ENCODE measurements around the gene TLCD5.

TLCD5 gene

DNA sequence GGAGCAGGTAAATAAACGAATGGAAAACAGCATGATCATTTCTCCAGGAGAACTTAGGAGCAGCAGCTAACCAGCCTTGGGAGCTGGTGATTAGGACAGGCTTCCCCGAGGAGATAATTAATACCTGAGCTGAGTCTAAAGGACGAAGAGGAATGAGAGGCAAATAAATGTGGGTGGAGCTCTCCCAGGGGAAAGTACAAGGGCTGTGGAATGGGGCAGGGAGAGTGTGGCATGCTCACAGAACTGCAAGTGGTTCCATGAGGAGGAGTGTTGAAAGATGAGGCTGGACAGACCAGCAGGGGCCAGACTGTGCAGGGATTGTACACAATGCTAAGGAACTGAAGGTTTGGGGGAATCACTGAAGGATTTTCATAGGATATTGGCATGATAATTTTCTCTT lies 14.2 kb upstream of the TLCD5 start:
- DNase-seq, result no peak

DNA sequence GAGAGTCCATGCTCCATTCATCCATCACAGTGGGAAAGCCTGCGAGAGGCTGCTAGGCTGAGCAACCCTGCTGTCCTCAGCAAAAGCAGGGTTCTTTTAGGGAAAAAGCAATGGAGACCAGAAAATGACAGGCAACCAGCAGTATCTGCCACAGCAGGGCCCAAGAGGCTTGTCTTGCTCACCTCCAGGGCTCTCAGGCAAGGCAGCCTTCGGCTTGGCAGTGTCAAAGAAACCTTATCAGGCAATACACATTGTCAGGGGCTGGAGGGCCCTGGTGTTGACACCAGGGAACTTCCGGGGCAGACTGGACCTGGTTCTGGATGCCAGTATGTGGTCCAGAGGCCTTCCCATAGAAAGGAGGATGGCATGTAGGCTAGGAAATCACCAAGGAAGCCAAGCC lies 10.2 kb upstream of the TLCD5 start:
- DNase-seq, result no peak

DNA sequence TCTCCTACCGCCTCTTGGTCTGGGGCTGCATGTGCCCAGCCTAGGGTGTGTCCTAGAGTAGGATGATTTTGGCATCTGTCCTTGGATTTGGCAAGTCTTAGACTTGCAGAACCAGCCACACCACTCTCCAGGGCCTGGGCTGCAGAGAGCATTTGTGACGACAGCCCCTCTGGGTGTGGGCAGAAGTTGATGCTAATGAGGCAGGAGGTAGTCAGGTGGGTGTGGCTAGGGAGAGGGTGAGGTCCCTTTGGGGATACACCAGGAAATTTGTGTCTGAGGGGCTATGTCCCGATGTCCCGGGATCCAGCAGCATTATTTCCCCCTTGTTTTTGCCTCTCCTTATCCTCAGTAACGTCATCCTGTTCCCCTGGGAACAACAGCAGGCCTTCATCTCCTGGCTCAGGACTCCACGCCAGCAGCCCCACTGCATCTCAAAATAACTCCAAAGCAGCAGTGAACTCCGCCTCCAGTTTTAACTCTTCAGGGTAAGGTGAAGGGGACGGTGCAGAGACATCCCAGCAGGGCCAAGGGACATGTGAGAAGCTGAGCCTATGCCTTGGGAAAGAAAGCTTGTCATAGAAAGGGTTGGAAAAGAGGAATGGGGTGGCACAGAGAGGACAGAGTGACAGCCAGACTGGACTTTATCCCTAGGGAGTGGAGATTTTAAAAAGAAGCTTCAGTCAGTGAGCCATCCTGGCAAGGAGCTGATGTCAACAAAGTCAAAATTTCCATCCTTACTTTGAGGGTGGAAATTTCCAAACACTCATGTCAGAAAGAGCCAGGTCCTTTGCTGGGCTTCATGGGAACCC lies 8.0 kb upstream of the TLCD5 start:
- no peak for DNase-seq

DNA sequence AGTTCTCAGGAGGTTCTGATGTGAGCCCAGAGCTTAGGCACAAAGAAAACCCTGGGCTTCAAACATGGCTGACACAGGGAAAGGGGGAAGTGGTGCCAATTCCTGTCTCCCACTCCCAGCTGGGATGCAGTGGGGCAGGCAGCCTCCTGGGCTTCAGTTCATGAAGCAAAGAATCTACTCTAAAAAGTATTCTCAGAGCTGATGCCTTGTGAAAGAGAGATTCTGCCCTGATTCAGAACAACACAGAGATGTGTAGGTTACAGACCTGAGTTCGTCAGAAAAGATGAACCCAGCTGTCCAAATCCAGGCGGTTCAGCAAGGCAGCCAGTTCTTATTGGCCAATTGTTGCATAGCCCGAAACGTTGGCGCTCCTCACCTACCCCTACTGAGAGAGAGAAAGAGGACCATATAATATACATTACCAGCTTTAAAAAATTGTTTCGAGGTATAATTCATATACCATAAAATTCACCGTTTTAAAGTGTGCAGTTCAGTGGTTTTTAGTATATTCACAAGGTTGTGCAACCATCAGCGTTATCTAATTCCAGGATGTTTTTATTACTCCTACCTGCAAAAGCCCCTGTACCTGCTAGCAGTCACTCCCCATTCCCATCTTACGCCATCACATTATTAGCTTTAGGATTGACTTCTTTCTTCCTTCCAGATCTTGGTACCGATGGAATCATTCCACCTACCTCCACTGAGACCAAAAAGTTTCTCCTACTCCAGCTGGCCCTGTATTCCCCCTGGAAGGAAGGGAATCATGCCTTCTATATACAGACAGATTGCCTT lies 7.2 kb upstream of the TLCD5 start:
- no peak for DNase-seq

DNA sequence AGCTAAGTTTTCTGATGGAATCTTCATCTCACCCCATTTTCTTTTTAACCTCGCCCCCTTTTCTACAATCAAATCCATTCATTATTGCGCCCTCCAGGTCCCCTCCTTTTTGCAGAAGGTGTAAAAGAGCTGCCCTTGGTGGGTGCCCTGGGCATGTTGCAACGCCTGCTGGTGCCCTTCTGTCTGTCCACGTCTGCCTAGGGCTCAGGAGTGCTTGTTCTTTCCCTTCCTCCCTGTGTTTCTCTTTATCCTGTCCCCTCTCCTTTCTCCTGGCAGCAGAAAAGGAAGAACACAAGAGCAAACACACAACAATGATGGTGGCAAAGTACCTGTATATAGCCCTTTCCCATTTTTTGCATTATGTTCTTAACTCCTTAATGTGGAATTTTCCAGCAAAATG lies 6.2 kb upstream of the TLCD5 start:
- DNase-seq, result no peak

DNA sequence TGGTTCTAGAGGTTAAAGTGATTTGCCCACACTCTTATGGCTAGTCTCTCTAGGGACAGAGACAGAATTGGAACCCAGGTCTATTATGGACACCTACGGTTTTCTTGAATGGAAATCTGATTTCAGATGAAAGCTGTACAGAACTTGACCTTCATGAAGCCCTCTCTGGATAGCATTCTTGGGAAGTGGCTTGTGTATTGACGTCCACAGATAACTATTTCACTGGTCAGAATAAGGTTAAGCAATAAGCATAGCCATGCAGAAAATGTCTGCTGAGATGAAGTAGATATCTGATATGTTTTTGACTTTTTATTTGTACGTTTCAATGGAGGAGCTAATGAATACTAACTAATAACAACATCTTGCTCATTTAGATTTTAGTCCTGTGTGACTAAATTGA lies 1.1 kb downstream of the TLCD5 start:
- DNase-seq, result no peak

DNA sequence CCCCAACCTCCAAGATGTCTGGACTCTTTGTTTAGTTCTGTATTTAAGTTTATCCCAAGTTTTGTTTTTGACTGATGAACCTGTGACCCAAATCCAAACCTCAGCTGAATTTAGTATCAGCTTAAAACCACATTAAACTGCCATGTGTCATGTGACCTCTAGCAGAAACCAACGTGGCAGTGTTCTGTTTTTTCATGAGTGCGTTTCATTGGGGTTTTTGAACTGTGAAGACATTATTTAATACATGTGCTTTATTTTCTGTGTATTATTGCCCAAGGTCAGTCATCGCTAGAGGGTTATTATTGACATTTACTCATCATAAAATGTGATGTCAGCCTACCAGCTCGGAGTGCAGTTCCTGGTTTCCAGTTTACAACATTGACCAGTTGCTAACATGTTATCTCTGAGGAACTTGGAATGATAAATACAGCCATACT lies 1.8 kb downstream of the TLCD5 start:
- DNase-seq, result no peak

DNA sequence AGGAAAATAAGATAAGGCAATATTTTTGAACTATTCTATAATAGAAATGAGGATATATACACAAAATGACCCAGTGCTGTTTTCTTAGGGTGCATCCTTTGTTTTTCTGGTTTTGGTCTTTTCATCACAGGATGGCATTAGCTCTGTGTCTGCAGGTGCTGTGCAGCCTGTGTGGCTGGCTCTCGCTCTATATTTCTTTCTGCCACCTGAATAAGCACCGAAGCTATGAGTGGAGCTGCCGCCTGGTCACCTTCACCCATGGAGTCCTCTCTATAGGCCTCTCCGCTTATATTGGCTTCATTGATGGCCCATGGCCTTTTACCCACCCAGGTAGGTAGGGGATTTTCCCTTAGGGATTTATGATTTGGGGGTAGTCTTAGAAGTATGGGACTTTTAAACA lies 2.2 kb downstream of the TLCD5 start:
- DNase-seq, result no peak

DNA sequence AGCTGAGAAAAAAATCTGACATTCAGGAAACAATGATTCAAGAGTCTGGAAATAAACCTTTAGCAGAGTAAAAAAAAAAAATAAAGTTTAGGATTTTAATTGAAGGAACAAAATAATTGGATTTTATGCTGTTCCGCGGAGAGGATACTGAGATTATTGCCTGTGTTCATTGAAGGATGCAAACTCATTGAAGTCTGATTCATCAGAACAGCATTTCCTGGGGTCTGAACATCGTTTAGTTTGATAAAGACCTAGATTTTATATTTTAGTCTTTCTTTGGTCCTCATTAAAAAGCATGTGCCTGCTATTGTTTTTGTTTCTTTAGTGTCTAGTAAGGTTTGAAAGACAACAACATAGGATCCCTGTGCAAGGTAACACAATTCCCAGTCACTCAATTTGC lies 4.5 kb downstream of the TLCD5 start:
- DNase-seq, result no peak

DNA sequence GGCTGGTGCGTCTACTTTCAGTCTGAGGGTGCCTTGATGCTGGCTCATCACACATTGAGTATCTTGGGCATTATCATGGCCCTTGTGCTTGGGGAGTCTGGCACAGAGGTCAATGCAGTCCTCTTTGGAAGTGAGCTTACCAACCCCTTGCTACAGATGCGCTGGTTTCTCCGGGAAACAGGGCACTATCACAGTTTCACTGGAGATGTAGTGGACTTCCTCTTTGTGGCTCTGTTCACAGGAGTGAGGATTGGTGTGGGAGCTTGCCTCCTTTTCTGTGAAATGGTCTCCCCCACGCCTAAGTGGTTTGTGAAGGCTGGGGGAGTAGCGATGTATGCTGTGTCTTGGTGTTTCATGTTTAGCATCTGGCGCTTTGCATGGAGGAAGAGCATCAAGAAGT lies 4.9 kb downstream of the TLCD5 start:
- DNase-seq, result no peak

DNA sequence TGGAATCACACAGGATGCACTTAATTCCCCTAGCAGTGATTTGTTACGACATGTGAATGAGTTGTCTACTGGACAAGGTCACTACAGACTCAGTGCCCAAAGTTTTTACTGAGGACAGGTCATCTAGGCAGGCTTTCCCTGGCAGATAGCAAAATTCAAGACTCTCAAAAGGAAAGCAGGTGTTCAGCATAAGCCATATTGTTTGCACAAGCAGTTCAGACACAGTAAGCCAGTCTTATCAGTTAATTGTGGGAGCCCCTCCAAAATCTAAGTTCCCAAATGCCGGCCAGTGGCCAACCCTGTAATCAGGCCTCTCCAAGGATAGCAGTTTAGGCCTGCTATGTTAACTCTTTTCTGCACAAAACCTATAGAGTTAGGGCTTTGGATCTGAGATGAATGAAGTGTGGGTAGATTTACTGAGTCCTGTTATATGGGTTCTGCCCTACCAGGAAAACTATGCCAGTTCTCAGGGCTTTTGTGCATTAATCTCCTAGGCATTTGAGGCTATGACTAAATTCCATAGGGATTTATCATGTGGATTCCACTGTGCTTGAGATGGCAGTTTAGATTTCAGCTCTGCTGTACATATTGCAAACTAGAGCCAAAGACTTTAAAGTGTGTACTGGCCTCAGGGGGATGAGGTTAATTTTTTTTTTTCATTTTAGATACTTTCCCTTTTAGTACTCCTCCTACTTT lies 6.3 kb downstream of the TLCD5 start:
- no peak for DNase-seq

DNA sequence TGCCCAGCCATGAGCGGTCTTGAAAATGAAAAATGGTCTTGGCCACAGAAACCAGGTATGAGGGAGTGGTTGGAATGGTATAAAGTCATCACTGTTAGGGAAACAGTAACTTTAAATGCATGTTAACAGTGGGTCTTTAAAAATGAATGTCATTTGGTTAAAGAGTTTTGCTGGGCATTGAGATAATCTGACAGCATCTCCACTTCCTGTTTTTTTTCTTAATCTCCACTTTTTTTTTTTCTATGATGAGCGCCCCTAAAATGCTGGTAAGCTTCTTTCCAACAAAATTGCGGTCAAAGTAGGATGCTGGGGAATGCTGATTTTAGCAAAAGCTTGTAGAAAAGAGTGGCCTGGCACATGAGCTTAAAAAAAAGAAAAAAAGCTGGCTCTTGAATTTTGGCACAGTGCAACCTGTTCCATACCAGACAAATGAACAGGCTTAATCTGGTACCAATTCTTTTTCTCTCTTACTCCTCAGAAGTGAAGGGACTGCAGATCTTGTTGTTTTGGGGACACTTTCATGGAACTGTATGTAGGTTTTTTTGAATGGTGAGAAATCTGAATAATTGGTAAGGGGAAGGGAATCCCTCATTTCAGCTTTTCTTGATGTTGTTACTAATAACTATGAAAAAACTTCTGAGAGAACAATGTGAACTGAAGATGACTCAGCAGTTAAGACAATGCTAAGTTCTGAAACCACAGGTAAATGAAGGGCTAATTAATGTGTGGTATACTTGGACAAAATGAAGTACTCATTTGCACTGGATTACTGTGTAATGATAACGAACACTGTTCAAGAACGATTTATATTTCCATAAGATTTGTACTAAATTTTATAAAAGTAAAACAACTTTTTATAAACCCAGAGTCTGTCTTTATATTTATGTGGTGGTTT lies 8.0 kb downstream of the TLCD5 start:
- DNase-seq, result no peak

DNA sequence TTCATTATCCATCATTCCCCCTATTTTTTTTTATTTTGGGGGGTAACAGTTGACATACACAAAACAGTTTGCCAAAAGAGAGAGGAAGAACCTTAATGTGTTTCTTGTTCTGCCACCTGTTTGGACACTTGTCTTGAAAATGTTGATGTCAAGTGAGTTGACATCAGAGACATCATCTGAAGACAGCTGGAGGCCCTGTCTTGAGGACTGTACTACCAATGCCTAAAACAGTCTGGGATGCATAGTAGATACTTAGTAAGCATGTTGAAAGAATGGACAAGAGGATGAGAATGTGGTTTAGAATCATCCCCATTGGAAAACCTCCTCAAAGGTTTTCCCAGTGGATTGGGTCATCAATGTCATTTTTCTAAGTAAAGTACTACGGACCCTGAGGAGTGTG lies 8.7 kb downstream of the TLCD5 start:
- DNase-seq, result no peak

DNA sequence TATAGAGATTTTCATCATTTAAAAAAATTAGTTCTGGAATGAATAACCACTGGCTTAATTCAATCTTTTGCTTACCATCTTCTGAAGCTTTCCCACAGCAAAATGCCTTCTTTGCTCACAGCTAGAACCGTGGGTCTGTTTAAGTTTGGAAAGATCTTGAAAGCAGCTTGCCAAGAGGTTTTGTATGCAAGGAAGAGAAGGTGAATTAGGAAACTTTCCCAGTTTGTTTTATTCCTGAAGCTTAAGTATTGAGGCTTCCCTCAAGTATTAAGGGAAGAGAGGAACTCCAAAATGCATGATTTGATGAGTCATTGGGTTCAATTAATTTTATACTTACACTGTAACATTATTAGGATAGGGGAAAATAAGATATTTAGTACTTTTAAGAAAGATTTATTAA lies 9.2 kb downstream of the TLCD5 start:
- no peak for DNase-seq

DNA sequence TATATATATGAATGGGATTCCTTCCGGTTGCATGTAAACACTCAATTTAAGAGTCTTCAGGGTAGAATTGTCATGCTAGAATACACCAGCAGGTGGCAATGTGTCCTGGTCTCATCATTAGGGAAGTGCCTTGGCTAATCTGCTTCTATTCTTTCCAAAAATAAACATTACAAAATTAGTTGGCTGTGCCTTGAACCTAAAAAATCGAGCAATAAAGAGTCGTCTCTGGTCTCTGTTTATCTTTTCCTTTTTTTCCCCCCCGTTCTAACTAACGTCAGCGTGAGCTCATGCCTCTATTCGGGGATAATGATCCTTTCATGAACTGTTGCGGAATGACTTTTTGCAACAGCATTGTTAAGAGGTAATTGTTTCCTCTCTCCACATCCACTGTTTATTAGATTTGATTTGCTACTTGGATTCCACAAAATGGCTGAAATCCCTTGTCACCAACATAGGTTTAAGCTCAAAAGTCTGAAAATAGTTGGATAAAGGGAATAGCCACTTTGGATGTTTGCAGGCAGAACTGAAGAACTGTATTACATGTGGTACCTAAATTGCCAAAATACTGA lies 9.9 kb downstream of the TLCD5 start:
- DNase-seq, result no peak

DNA sequence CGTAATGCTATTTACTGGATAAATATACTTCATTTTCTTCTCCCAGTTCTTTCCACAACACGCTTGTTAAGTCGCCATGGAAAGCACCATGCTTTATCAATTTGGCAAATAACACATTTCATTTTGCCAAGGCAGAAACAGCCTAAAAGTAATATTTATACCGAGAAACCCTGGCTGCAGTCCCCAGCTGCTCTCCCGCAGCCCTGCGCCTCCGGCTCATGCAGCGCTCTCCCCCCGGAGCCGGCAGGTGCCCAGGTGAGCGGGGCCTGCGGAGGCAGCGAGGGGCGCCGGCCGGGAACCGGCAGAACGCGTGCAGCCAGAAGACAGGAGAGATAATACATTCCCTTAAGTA lies 10.4 kb downstream of the TLCD5 start:
- no peak for DNase-seq

DNA sequence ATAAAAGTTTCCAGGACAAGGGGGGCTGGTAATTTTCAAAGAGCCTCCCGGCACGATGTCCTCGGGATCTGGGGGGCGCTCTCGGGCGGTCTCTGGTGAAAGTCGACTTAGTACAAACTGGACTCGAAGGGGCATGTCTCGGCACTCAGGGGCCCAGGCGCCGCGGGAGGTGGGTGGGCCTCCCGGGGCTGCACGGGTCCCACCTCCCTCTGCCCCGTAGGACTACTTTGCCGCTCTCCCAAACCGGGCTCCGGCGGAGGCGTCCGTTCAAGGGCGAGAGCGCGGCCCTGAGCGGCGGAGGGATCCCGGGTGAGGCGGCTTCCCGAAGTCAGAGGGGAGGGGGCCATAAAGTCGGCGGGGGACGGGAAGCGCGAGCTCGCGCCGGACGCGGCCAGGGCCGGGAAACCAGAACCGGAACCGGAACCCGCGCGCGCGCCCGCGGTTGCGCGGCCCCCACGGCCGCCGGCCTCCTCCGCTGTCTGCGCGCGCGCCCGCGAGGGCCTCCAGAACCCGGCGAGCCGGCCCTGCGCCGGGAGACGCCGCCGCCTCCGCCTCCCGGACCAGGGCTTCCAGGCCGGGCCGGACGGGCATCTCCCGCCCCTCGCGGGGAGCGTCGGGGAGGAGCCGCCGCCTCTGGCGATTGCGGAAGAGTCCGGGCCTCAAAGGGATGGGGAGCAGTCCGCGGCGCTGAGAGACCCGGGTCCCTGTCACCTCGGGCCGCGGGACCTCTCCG lies 11.0 kb downstream of the TLCD5 start, which contains the start of gene ARHGEF12:
TSS of gene ARHGEF12 (plus strand) at position 506 of the 733 bp plus-strand sequence. CDS start 831 bp downstream, outside the sequence.
- peak; percentile 67 for DNase-seq

DNA sequence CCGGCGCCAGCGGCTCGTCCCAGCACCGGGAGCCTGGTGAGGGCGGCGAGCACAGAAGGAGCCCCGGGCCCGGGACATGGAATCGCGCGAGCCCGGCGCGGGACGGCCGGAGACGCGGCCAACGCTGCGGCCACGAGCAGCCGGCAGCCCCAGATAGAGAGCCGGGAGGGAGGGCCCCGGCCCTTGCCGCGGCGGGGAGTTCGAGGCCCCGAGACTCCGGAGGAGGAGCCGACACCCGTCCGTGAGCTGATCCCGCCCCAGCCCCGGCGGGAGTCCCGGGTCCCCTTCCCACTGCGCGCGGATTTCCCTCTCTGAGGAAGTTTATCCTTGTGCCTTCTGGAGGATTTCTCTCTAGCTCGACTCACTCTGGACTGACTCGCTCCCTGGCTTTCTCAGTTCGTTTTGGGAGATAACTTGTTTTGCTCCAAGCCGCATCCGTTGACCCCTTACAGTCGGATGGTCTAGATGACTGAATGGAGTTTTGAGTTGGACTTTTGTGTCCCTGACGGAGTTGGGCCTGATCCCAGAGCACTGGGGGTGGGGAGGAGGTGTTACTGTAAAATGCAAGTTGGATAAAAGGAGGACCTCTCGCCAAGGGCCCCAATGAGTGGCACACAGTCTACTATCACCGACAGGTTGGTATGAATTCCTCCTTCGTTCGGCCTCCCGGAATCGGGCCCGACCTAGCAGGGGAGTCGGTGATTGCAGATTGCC lies 11.7 kb downstream of the TLCD5 start:
- no peak for DNase-seq

DNA sequence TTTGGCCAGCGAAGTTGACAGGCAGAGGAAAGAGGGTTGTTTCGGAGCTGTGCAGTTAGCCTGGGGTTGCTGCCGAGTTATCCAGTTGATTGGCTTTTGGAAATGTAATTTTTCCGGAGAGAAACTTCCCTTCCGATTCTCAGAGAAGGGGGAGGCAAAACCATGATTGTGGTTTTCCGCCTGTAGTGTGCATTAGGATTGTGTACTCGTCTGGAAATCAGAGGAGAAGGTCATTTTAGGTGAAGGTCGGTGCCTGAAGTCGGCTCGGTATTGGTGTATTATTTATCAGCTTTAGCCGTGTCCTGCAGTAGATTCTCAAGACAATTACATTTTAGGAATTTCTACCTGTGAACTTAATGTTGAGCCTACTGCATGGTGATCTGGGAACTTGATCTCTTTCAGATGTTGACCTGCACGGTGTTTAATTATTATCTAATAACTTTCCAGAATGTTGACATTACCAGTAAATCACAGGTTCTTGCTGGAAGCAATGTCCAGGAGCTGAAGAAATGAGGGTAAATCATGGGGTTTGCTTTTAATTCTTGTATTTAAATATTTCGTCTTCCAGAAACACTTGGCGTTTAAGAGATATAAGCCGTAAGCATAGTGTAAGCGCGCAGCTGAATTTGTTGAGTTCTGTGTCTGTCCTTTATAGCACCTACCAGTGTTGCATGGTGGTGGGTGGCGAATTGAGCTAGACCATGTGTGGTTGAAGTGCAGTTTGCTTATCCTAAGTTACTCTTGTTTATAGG lies 12.4 kb downstream of the TLCD5 start:
- no peak for DNase-seq

All from GOT3 (cell line).